ENCODE results near the gene SUGP1. TPM values are rescaled to one million over a fixed set of nuclear protein-coding genes. Genes with fewer than 3 reads are reported as not detected.

The SUGP1 gene
- total RNA-seq, 2 experiments from 2014 or later = 63.1 to 67.1 TPM

DNA sequence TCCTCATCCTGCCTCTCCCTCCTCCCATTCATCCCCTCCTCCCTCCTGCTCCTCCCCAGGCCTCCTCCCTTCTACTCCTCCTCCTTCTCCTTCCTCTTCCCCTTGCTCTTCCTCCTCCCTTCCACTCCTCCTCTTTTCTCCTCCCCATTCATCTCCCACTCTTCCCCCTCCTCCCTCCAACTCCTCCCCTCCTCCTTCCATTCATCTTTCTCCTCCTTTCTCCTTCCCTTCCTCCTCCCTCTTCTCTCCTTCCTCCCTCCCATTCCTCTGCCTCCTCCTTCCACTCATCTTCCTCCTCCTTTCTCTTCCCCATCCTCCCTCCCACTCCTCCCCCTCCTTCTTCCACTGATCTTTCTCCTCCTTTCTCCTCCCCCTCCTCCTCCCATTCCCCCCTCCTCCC lies 80.6 kb downstream of the SUGP1 start:
- Mint-ChIP-seq H3K9me3 (peaks cover 9% of the 10 kb centered on the region), H3K27ac (no peak overlapping the region), H3K4me1 (no peaks in the 10 kb centered on the region), H3K36me3 (ENCODE audit: low read depth) (no peaks in the 10 kb centered on the region), H3K27me3 (peaks cover 4% of the 10 kb centered on the region), H3K4me3 (no peak overlapping the region)
- POLR2A ChIA-PET = no interaction called here
- DNase-seq = no peak
- CTCF ChIA-PET = no interaction called here

DNA sequence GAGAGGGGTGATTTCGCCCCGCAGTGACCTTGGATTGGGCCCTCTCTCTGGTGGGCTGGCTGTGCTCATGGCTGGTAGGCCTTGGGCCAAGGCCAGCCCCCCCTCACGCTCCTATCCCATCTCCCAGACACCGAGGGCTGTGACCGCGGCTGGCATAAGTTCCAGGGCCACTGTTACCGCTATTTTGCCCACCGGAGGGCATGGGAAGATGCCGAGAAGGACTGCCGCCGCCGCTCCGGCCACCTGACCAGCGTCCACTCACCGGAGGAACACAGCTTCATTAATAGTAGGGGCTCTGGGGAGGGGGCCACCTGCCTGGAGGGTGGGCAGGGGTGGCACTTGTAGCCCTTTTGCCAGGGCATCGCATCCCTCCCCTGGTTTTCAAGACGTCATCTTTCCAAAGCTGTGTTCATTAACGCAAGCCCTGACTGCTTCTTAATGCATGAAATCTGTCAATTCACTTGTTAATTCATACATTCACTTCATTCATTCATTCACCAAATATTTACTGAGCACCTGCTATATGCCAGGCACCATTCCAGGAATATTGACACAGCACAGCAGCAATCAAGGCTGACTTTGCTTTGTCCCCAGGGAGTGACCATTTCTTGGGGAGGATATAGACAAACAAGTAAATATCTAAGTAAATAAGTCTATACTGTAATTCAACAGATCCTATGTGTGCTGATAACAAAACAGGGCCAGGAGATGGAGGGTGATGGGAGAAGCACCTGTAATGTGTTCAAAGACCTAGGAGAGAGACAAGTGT lies 82.0 kb downstream of the SUGP1 start:
- peaks cover 13% of the 10 kb centered on the region for H3K9me3 Mint-ChIP-seq
- H3K27me3 Mint-ChIP-seq = peaks cover 4% of the 10 kb centered on the region
- ChIA-PET CTCF (no interaction called here), POLR2A (no interaction called here)
- DNase-seq = no peak
- no peak overlapping the region for H3K27ac Mint-ChIP-seq
- no peaks in the 10 kb centered on the region for H3K4me1 Mint-ChIP-seq
- H3K36me3 Mint-ChIP-seq (ENCODE audit: low read depth) = no peaks in the 10 kb centered on the region
- no peak overlapping the region for H3K4me3 Mint-ChIP-seq

DNA sequence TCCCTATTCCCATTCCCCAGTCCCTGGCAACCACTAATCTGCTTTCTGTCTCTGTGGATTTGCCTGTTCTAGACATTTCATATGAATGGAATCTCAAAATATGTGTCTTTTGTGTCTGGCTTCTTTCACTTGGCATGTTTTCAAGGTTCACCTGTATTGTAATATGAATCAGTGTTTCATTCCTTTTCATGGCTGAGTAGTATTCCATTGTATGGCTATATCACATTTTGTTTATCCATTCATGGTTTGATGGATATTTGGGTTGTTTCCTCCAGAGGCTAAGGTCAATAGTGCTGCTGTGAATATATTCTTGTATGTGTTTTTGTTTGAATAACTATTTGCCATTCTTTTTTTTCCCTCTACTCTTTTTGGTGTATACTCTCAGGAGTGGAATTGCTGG lies 84.1 kb downstream of the SUGP1 start:
- Mint-ChIP-seq H3K36me3 (ENCODE audit: low read depth) (no peaks in the 10 kb centered on the region), H3K4me1 (no peaks in the 10 kb centered on the region), H3K4me3 (no peak overlapping the region), H3K27me3 (peaks cover 5% of the 10 kb centered on the region), H3K27ac (no peak overlapping the region), H3K9me3 (peaks cover 15% of the 10 kb centered on the region)
- CTCF ChIA-PET = interaction anchor here (0.7 kb wide), 1 partner anchor 296 kb away, joined by 3 read pairs; no protein-coding TSS in a partner anchor
- POLR2A ChIA-PET = no interaction called here
- DNase-seq = no peak

DNA sequence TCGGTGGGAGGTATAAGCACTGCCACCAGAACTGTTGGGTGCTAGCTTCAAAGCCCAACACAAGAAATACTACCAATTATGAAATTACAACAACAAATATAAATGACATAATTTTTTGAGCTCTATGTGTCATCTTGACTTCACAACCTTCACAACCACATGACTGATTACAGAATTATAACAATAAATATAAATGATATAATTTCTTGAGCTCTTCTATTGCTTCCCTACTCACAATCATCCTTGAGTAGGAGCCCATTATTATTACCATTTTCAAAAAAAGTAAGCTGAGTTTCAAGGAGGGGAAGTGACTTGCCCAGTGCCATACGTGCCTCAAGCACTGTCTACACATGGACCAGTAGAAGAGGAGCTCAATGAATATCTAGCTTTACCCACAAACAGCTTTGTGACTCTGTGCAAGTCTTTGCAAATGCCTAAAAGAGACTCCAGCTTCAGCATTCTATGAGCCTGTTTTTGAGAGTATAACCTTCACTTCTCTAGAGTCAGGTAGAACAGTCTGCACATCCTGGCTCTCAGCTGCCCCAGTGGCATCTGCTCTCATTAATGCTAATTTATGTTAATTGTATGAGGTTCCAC lies 86.0 kb downstream of the SUGP1 start:
- POLR2A ChIA-PET = no interaction called here
- CTCF ChIA-PET = interaction anchor here (0.6 to 1.8 kb wide), 3 partner anchors 9 to 145 kb away, joined by 3 to 10 read pairs (median 6); no protein-coding TSS in a partner anchor
- Mint-ChIP-seq H3K27me3 (peaks cover 5% of the 10 kb centered on the region), H3K9me3 (peaks cover 15% of the 10 kb centered on the region), H3K4me3 (no peak overlapping the region), H3K4me1 (no peaks in the 10 kb centered on the region), H3K27ac (no peak overlapping the region), H3K36me3 (ENCODE audit: low read depth) (no peaks in the 10 kb centered on the region)
- no peak for DNase-seq

DNA sequence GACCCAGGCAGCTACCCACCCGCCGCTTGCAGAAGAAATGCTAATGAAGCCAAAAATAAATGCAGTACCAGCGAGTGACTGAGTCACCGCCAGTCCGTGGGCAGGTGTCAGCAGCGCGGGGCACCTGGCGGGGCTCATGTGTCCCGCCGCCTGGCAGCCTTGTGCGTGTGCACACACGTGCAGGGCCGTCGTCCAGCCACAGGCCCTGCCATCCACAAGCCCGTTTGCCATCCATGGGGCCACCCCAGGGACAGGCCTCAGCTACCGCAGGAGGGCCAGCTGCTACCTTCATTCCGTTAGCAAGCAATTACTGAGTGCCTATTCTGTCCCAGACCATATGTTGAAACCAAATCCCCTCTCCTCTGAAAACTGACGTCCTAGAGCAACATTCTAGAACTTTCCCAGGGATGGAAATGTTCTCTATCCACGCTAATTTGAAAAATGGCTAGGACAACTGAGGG lies 88.0 kb downstream of the SUGP1 start:
- H3K27ac Mint-ChIP-seq = no peak overlapping the region
- peaks cover 9% of the 10 kb centered on the region for H3K27me3 Mint-ChIP-seq
- no peak for DNase-seq
- no peaks in the 10 kb centered on the region for H3K36me3 Mint-ChIP-seq (ENCODE audit: low read depth)
- ChIA-PET POLR2A (no interaction called here), CTCF (no interaction called here)
- H3K9me3 Mint-ChIP-seq = peaks cover 13% of the 10 kb centered on the region
- H3K4me1 Mint-ChIP-seq = no peaks in the 10 kb centered on the region
- no peak overlapping the region for H3K4me3 Mint-ChIP-seq

DNA sequence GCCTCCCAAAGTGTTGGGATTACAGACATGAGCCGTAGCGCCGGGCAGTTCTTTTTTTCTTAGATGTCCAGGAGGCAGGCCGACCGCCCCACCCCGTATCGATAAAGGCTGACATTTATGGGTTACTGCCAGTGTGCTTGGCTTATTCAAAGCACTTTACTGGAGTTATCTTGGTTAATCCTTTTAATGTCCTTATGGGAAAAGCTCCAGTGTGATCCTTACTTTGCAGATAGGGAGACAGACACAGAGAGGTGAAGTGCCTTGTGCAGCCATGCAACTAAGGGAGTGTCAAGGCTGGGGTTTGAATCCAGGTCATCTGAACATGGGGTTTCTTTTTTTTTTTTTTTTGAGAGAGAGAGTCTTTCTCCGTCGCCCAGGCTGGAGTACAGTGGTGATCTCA lies 89.3 kb downstream of the SUGP1 start:
- peaks cover 9% of the 10 kb centered on the region for H3K9me3 Mint-ChIP-seq
- POLR2A ChIA-PET = no interaction called here
- H3K36me3 Mint-ChIP-seq (ENCODE audit: low read depth) = no peaks in the 10 kb centered on the region
- no peak for DNase-seq
- no peak overlapping the region for H3K4me3 Mint-ChIP-seq
- no peak overlapping the region for H3K27ac Mint-ChIP-seq
- CTCF ChIA-PET = no interaction called here
- H3K27me3 Mint-ChIP-seq = peaks cover 6% of the 10 kb centered on the region
- no peaks in the 10 kb centered on the region for H3K4me1 Mint-ChIP-seq

DNA sequence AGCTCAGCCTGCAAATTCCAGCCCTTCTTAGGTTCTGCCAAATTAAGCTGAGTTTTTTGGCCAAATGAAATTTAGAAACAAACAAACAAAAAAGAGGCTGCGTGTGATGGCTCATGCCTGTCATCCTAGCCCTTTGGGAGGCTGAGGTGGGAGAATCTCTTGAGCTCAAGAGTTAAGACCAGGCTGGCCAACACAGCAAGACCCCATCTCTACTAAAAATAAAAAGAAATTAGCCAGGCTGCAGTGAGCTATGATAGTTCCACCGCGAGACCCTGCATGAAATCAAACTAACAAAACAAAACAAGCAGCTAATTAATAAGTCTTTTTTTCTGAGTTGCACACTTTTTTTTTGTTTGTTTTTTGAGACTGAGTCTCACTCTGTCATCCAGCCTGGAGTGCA lies 90.6 kb downstream of the SUGP1 start:
- ChIA-PET POLR2A (no interaction called here), CTCF (interaction anchor here (0.7 to 1.4 kb wide), 2 partner anchors 55 to 73 kb away, joined by 3 read pairs; no protein-coding TSS in a partner anchor)
- no peak for DNase-seq
- Mint-ChIP-seq H3K4me3 (no peak overlapping the region), H3K4me1 (peaks cover 4% of the 10 kb centered on the region), H3K36me3 (ENCODE audit: low read depth) (no peaks in the 10 kb centered on the region), H3K9me3 (peaks cover 7% of the 10 kb centered on the region), H3K27ac (no peak overlapping the region), H3K27me3 (peaks cover 7% of the 10 kb centered on the region)

DNA sequence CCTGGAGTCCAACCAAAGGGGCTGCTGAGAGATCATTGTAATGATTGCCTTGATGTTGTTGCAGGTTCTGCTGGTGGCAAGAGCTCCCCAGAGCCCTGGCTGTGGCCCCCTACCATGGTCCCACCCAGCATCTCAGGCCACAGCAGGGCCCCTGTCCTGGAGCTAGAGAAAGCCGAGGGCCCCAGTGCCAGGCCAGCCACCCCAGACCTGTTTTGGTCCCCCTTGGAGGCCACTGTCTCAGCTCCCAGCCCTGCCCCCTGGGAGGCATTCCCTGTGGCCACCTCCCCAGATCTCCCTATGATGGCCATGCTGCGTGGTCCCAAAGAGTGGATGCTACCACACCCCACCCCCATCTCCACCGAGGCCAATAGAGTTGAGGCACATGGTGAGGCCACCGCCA lies 93.1 kb downstream of the SUGP1 start:
- no peaks in the 10 kb centered on the region for H3K36me3 Mint-ChIP-seq (ENCODE audit: low read depth)
- CTCF ChIA-PET = interaction anchor here (1.3 kb wide), 1 partner anchor 81 kb away, joined by 3 read pairs; no protein-coding TSS in a partner anchor
- H3K4me3 Mint-ChIP-seq = no peak overlapping the region
- H3K27me3 Mint-ChIP-seq = peaks cover 19% of the 10 kb centered on the region
- H3K4me1 Mint-ChIP-seq = peaks cover 6% of the 10 kb centered on the region
- H3K9me3 Mint-ChIP-seq = no peaks in the 10 kb centered on the region
- no peak for DNase-seq
- H3K27ac Mint-ChIP-seq = no peak overlapping the region
- POLR2A ChIA-PET = no interaction called here

DNA sequence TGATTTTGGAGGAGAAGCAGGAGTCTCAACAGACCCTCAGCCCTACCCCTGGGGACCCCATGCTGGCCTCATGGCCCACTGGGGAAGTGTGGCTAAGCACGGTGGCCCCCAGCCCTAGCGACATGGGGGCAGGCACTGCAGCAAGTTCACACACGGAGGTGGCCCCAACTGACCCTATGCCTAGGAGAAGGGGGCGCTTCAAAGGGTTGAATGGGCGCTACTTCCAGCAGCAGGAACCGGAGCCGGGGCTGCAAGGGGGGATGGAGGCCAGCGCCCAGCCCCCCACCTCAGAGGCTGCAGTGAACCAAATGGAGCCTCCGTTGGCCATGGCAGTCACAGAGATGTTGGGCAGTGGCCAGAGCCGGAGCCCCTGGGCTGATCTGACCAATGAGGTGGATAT lies 93.6 kb downstream of the SUGP1 start:
- Mint-ChIP-seq H3K27ac (no peak overlapping the region), H3K36me3 (ENCODE audit: low read depth) (no peaks in the 10 kb centered on the region), H3K27me3 (peaks cover 17% of the 10 kb centered on the region), H3K9me3 (no peaks in the 10 kb centered on the region), H3K4me1 (peaks cover 6% of the 10 kb centered on the region), H3K4me3 (no peak overlapping the region)
- ChIA-PET POLR2A (no interaction called here), CTCF (interaction anchor here (1.3 kb wide), 1 partner anchor 81 kb away, joined by 3 read pairs; no protein-coding TSS in a partner anchor)
- no peak for DNase-seq

DNA sequence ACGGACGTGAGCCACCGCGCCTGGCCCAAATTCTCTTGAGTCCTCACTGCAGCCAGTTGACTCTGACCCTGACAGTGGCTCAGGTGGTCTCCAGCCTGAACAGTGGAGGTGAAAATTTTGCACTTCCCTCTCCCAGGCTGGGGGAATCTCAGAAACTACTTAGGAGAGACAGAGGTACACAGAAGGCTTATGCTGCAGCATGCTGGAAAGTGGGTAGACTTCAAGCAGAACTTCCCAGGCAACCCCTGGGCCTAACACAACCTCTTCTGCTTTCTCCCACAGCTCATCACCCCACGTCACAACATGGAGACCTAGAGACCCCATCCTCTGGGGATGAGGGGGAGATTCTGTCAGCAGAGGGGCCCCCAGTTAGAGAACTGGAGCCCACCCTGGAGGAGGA lies 94.1 kb downstream of the SUGP1 start:
- H3K4me1 Mint-ChIP-seq = peaks cover 6% of the 10 kb centered on the region

More for the DNA sequence above, 94.1 kb downstream of the SUGP1 start:
- ChIA-PET CTCF (interaction anchor here (1.0 to 2.4 kb wide), 8 partner anchors 8 to 80 kb away, joined by 3 to 10 read pairs (median 8); partner anchors contain the start of genes BORCS8 and RFXANK), POLR2A (interaction anchor here (2.6 kb wide), 1 partner anchor 23 kb away, joined by 8 read pairs; the partner anchor contains the start of gene NR2C2AP)
- Mint-ChIP-seq H3K9me3 (no peaks in the 10 kb centered on the region), H3K27me3 (peaks cover 17% of the 10 kb centered on the region), H3K36me3 (ENCODE audit: low read depth) (no peaks in the 10 kb centered on the region), H3K27ac (no peak overlapping the region), H3K4me3 (no peak overlapping the region)
- DNase-seq = no peak

Other genes with a start within 250 kb of the SUGP1 start
- 10 to 100 TPM; 18.9 TPM for gene TMEM161A, start 182.0 kb downstream of the SUGP1 start, total RNA-seq
- 1 to 10 TPM; 1.6 to 5.4 TPM for gene MEF2B, start 150.2 kb downstream of the SUGP1 start, total RNA-seq
- 10 to 100 TPM; 28.5 to 29.0 TPM for gene BORCS8, start 128.4 kb downstream of the SUGP1 start, total RNA-seq
- gene RFXANK, start 128.3 kb downstream of the SUGP1 start, total RNA-seq = 100 to 1,000 TPM; 100 to 102 TPM
- 10 to 100 TPM; 25.8 to 25.9 TPM for gene NR2C2AP, start 117.1 kb downstream of the SUGP1 start, total RNA-seq
- not detected for gene NCAN, start 108.6 kb downstream of the SUGP1 start, total RNA-seq
- gene TM6SF2, start 47.2 kb downstream of the SUGP1 start, total RNA-seq = not detected
- gene MAU2, start 320 bp upstream of the SUGP1 start, total RNA-seq = 10 to 100 TPM; 68.8 to 76.9 TPM
- gene GATAD2A, start 85.2 kb upstream of the SUGP1 start, total RNA-seq = 100 to 1,000 TPM; 109 to 113 TPM
- 1 to 10 TPM; 5.3 to 5.7 TPM for gene TSSK6, start 195.0 kb upstream of the SUGP1 start, total RNA-seq
- 100 to 1,000 TPM; 371 to 388 TPM for gene NDUFA13, start 195.7 kb upstream of the SUGP1 start, total RNA-seq
- 1 to 10 TPM; 8.2 to 8.7 TPM for gene YJEFN3, start 208.4 kb upstream of the SUGP1 start, total RNA-seq
- gene CILP2, start 217.8 kb upstream of the SUGP1 start, total RNA-seq = under 1 TPM in 1 of 2 experiments, not detected in 1; 0.08 TPM